Loucy (cell line): ENCODE data around the gene AGAP1.

Source experiments
- H2AFZ ChIP-seq: fragments of 200-600 bp; sonication (generic); 2 replicates; pipeline ENCODE4 v1.6.0; 2016; ENCODE audit warnings: antibody characterized with exemption, mild to moderate bottlenecking, low read length, moderate library complexity
- H3F3A ChIP-seq: fragments of 200-600 bp; 2 replicates; pipeline ENCODE4 v1.6.0; 2016; ENCODE audit warnings: antibody characterized with exemption, low read depth, mild to moderate bottlenecking
- H3K27me3 ChIP-seq: fragments of 200-600 bp; sonication (generic); 2 replicates; pipeline ENCODE4 v1.6.1; 2014; ENCODE audit warnings: low read length, mild to moderate bottlenecking; ENCODE audit not compliant: insufficient read depth, poor library complexity, severe bottlenecking
- H3K36me3 ChIP-seq: fragments of 200-600 bp; sonication (generic); 2 replicates; pipeline ENCODE4 v1.6.1; 2016; ENCODE audit warnings: low read length; ENCODE audit not compliant: insufficient read depth
- H3K4me1 ChIP-seq: fragments of 200-600 bp; sonication (generic); 2 replicates; pipeline ENCODE4 v1.5.1; 2014; ENCODE audit warnings: low read length, mild to moderate bottlenecking; ENCODE audit not compliant: insufficient read depth, poor library complexity, severe bottlenecking
- H3K4me2 ChIP-seq: fragments of 200-600 bp; sonication (generic); 2 replicates; pipeline ENCODE4 v1.6.0; 2014; ENCODE audit warnings: antibody characterized with exemption, low read length, low read depth, mild to moderate bottlenecking; ENCODE audit not compliant: poor library complexity, severe bottlenecking
- H3K4me3 ChIP-seq: fragments of 200-600 bp; sonication (generic); 2 replicates; pipeline ENCODE4 v1.5.1; 2014; ENCODE audit warnings: low read length, mild to moderate bottlenecking, mixed read lengths; ENCODE audit not compliant: poor library complexity, severe bottlenecking
- H3K79me2 ChIP-seq: fragments of 200-600 bp; sonication (generic); 2 replicates; pipeline ENCODE4 v1.6.1; 2014; ENCODE audit warnings: low read length; ENCODE audit not compliant: insufficient read depth
- H3K9ac ChIP-seq: fragments of 200-600 bp; sonication (generic); 2 replicates; pipeline ENCODE4 v1.6.0; 2014; ENCODE audit warnings: mild to moderate bottlenecking, low read depth, low read length, moderate library complexity; ENCODE audit not compliant: poor library complexity, severe bottlenecking
- H3K9me2 ChIP-seq: fragments of 200-600 bp; sonication (generic); replicated peaks from 2 replicates; pipeline ENCODE4 v1.6.1; 2016; ENCODE audit warnings: low read depth, low read length, mixed read lengths
- H3K9me3 ChIP-seq: fragments of 200-600 bp; sonication (generic); 2 replicates; pipeline ENCODE4 v1.6.1; 2014; ENCODE audit warnings: mild to moderate bottlenecking, antibody characterized with exemption, low read length, low read depth; ENCODE audit not compliant: insufficient read depth
- H4K20me1 ChIP-seq: fragments of 200-600 bp; sonication (generic); 2 replicates; pipeline ENCODE4 v1.6.0; 2014; ENCODE audit warnings: antibody characterized with exemption, low read length, mild to moderate bottlenecking; ENCODE audit not compliant: insufficient read depth, poor library complexity, severe bottlenecking
- EZH2phosphoT487 ChIP-seq: fragments of 200-600 bp; IDR thresholded peaks from 2 replicates; pipeline ENCODE4 v1.6.1; 2018; ENCODE audit warnings: antibody characterized with exemption, mild to moderate bottlenecking, moderate library complexity, borderline replicate concordance
- TF ChIP-seq, protein P1 (sequence below): fragments of 200-600 bp; sonication (generic); conservative IDR thresholded peaks from 2 replicates; pipeline ENCODE4 v1.5.1; 2014; ENCODE audit warnings: mild to moderate bottlenecking, antibody characterized with exemption, low read length

Gene AGAP1

DNA sequence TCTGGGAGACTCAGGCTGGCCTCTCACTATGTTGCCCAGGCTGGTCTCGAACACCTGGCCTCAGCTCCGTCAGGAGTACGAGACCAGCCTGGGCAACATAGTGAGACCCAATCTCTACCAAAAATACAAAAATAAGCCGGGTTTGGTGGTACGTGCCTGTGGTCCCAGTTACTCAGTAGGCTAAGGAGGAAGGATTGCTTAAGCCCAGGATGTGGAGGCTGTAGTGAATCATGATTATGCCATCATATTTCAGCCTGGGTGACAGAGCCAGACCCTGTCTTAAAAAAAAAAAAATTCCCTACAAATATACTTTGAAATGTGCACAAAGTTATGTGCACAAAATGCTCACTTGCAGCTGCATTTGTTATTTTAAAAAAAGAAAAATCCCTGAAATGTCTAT lies 26.3 kb upstream of the AGAP1 start:
- no peaks in the 10 kb centered on the region for H3K36me3 ChIP-seq
- TF ChIP-seq, protein P1, sequence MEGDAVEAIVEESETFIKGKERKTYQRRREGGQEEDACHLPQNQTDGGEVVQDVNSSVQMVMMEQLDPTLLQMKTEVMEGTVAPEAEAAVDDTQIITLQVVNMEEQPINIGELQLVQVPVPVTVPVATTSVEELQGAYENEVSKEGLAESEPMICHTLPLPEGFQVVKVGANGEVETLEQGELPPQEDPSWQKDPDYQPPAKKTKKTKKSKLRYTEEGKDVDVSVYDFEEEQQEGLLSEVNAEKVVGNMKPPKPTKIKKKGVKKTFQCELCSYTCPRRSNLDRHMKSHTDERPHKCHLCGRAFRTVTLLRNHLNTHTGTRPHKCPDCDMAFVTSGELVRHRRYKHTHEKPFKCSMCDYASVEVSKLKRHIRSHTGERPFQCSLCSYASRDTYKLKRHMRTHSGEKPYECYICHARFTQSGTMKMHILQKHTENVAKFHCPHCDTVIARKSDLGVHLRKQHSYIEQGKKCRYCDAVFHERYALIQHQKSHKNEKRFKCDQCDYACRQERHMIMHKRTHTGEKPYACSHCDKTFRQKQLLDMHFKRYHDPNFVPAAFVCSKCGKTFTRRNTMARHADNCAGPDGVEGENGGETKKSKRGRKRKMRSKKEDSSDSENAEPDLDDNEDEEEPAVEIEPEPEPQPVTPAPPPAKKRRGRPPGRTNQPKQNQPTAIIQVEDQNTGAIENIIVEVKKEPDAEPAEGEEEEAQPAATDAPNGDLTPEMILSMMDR, result no peak
- TF ChIP-seq EZH2phosphoT487, result no peak
- no peaks in the 10 kb centered on the region for H3F3A ChIP-seq
- H3K4me3 ChIP-seq, result no peak overlapping the region
- no peak overlapping the region for H3K9ac ChIP-seq
- no peak overlapping the region for H2AFZ ChIP-seq
- H3K79me2 ChIP-seq, result no peaks in the 10 kb centered on the region
- no peaks in the 10 kb centered on the region for H4K20me1 ChIP-seq
- no peaks in the 10 kb centered on the region for H3K4me1 ChIP-seq
- no peaks in the 10 kb centered on the region; the same call in 1 of the 2 replicates for H3K9me3 ChIP-seq
- no peaks in the 10 kb centered on the region for H3K9me2 ChIP-seq
- no peak overlapping the region for H3K4me2 ChIP-seq
- no peaks in the 10 kb centered on the region for H3K27me3 ChIP-seq

DNA sequence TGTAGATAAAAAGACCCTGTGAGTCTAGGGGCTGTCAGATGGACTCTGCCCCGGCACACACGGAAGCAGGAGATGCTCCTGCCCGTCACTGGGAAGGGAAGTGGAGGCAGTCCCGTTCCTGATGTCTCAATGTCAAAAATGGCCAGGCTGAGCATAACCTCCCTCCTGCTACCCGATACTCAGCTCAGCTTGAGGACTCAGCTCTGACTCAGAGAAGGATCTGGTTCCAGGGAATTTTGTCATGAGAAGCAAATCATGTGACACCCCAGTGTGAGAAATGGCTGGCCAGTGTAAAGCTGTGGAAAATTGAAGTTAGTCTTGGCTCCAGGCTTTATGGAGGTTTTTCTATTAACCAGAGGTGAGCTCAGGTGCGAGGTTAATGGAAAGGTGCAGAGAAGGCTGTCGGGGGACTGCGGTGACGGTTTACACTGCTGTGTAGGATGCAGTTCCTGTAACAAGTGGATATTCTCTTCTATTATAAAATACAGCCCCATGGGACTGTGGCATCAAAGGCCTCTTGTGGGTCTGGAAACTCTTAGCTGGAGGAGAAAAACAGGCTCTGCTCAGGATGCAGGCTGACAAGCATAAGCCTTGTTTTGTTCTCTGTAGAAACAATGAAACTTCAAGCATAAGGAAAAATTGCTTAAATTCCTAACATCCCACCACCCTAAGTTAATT lies 24.7 kb upstream of the AGAP1 start:
- H3F3A ChIP-seq, result no peaks in the 10 kb centered on the region
- H3K4me3 ChIP-seq, result no peak overlapping the region
- H3K9me3 ChIP-seq, result no peaks in the 10 kb centered on the region; the same call in 1 of the 2 replicates
- no peaks in the 10 kb centered on the region for H4K20me1 ChIP-seq
- no peak overlapping the region for H3K4me2 ChIP-seq
- H2AFZ ChIP-seq, result no peak overlapping the region
- no peaks in the 10 kb centered on the region for H3K79me2 ChIP-seq
- H3K4me1 ChIP-seq, result no peaks in the 10 kb centered on the region
- TF ChIP-seq, protein P1, result no peak
- TF ChIP-seq EZH2phosphoT487, result no peak
- no peak overlapping the region for H3K9ac ChIP-seq
- H3K27me3 ChIP-seq, result no peaks in the 10 kb centered on the region
- H3K9me2 ChIP-seq, result no peaks in the 10 kb centered on the region
- H3K36me3 ChIP-seq, result no peaks in the 10 kb centered on the region

DNA sequence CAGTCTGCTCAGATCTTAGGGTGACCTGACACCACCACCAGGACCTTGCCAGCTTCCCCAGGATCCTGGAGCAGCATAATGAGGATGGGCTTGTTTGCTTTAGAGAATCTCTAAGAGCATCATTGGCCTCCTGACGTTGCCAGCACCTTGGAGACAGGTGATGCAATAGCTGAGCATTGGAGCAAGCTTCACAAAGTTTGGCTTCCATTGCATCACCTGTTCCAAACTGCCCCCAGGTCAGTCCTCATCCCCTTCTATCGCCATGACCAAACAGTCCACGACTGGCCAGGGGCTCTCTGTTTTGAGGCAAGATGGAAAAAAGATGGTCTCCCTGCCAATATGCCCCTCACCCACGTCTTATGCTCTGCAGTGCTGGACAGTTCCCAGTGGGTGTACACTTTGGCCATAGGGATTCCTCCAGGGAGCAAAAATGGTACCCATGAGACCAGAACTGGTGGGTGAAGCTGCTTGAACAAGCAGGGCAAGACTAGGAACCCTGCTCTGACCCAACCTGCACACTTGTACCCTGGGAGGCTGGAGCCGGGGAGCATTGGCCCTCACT lies 22.6 kb upstream of the AGAP1 start:
- Histone ChIP-seq H3K9ac (no peak overlapping the region), H3K4me3 (no peak overlapping the region), H2AFZ (no peak overlapping the region), H3K9me3 (no peaks in the 10 kb centered on the region), H3K27me3 (no peaks in the 10 kb centered on the region), H3K4me1 (no peaks in the 10 kb centered on the region), H3K4me2 (no peak overlapping the region), H3F3A (no peaks in the 10 kb centered on the region), H3K79me2 (no peaks in the 10 kb centered on the region), H3K9me2 (no peaks in the 10 kb centered on the region), H4K20me1 (no peaks in the 10 kb centered on the region), H3K36me3 (no peaks in the 10 kb centered on the region)
- TF ChIP-seq, protein P1, result no peak
- TF ChIP-seq EZH2phosphoT487, result no peak
